ENCODE data around the gene TSNAX.
"Not testable (repeated sequence)": the region's sequence is repeated elsewhere in the genome, so short reads cannot be mapped to it uniquely, and the experiment has no call there.

DNA sequence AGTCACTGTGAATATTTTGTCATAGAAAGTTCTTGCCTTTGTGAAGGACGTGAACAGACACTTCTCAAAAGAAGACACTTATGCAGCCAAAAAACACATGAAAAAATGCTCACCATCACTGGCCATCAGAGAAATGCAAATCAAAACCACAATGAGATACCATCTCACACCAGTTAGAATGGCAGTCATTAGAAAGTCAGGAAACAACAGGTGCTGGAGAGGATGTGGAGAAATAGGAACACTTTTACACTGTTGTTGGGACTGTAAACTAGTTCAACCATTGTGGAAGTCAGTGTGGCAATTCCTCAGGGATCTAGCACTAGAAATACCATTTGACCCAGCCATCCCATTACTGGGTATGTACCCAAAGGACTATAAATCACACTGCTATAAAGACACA, 64.8 kb downstream of the TSNAX start:
- TF ChIP-seq, protein P1, sequence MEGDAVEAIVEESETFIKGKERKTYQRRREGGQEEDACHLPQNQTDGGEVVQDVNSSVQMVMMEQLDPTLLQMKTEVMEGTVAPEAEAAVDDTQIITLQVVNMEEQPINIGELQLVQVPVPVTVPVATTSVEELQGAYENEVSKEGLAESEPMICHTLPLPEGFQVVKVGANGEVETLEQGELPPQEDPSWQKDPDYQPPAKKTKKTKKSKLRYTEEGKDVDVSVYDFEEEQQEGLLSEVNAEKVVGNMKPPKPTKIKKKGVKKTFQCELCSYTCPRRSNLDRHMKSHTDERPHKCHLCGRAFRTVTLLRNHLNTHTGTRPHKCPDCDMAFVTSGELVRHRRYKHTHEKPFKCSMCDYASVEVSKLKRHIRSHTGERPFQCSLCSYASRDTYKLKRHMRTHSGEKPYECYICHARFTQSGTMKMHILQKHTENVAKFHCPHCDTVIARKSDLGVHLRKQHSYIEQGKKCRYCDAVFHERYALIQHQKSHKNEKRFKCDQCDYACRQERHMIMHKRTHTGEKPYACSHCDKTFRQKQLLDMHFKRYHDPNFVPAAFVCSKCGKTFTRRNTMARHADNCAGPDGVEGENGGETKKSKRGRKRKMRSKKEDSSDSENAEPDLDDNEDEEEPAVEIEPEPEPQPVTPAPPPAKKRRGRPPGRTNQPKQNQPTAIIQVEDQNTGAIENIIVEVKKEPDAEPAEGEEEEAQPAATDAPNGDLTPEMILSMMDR (IDR thresholded peaks at IDR 0.05): not testable (repeated sequence)
- not testable (repeated sequence) for TF ChIP-seq EP300 (IDR thresholded peaks at IDR 0.05)
